Measurements from ENCODE around the gene SLC16A4.

- TF ChIP-seq EZH2phosphoT487 (IDR thresholded peaks at IDR 0.05; ENCODE audit: insufficient read depth, low read depth) (no peak), EZH2 (IDR thresholded peaks at IDR 0.05; ENCODE audit: insufficient read depth, poor library complexity, severe bottlenecking) (no peak)
These were observed 16.7 kb upstream of the SLC16A4 start, which contains the start of gene LAMTOR5 for GRCh38 chr1:110407260-110408210.
